Measurements from ENCODE around the gene AKR7A2. TPM values are rescaled to one million over a fixed set of nuclear protein-coding genes. Genes with fewer than 3 reads are reported as not detected.

AKR7A2 gene
- total RNA-seq, 4 donors from 2014 or later, result 70.8 to 136 (median 110) TPM

DNA sequence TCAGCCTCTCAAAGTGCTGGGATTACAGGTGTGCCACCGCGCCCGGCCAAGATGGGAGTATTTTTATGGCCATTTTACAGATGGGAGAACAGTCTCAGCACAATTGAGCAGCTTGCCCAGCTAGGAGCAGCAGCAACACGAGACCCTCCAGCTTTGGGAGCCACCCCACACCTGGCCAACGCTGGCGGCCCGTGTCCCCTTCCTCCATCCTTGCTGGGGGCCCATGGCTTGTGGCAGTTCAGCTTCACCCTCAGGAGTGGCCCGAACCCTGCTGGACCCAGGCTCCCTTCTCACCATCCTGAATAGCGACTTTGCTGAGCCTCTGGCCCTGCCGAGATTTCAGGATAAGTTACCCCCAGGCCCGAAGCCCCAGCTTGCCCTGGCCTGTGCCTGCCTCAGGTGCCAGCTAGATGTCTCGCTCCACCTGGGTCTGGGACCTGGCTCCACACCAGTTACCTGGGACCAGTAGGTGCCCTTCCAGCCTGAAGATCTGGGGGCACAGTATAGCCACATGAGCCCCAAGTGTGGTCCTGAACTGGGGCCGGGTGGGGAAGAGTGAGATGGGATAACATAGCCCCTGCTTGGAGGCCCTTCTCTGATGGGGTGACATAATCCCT, 19.4 kb upstream of the AKR7A2 start:
- no peaks in the 10 kb centered on the region for H3K27me3 ChIP-seq
- peaks cover 9 to 15% of the 10 kb centered on the region in 2 donors for H3K36me3 ChIP-seq
- TF ChIP-seq POLR2A (IDR thresholded peaks at IDR 0.05), result no peak
- TF ChIP-seq, protein P1, sequence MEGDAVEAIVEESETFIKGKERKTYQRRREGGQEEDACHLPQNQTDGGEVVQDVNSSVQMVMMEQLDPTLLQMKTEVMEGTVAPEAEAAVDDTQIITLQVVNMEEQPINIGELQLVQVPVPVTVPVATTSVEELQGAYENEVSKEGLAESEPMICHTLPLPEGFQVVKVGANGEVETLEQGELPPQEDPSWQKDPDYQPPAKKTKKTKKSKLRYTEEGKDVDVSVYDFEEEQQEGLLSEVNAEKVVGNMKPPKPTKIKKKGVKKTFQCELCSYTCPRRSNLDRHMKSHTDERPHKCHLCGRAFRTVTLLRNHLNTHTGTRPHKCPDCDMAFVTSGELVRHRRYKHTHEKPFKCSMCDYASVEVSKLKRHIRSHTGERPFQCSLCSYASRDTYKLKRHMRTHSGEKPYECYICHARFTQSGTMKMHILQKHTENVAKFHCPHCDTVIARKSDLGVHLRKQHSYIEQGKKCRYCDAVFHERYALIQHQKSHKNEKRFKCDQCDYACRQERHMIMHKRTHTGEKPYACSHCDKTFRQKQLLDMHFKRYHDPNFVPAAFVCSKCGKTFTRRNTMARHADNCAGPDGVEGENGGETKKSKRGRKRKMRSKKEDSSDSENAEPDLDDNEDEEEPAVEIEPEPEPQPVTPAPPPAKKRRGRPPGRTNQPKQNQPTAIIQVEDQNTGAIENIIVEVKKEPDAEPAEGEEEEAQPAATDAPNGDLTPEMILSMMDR (IDR thresholded peaks at IDR 0.05), result no peak
- 85 to 89% methylated on average over 7 to 10 of the region's 13 CpGs for WGBS, 2 donors
- H3K4me1 ChIP-seq, result no peaks in the 10 kb centered on the region
- no peak overlapping the region for H3K27ac ChIP-seq
- H3K4me3 ChIP-seq (replicated peaks in 1 of 3), result no peak overlapping the region
- no peak for DNase-seq
- no peaks in the 10 kb centered on the region for H3K9me3 ChIP-seq
- intact Hi-C loops (cut with DNase I), result no loop called here

DNA sequence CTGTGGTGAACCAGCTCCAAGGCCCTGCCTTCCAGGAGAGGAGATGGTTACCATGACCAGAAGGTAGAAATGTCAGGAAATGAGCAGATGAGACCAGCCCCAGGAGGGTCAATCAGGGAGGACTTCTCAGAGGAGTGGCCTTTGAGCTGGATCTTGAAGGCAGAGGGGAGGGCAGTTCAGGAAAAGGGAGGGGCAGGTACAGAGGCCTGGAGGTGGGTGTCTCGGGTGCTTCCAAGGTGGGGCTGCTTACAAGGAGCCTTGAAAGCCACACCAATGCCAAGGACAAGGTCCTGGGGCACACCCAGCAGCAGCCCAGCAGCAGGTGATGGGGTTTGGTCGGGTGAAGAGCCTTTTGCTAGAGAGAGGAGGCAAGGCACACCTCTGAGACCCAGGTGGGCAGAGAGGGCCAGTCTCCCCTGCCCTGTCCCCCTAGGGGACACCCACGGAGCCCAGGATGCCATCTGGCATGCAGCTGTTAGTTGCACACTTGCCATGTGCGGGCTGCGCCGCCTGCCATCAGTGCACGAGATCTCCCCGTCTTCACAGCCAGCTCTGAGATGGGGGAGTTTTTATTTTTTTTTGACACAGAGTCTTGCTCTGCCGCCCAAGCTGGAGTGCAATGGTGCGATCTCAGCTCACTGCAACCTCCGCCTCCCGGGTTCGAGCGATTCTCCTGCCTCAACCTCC, 18.6 kb upstream of the AKR7A2 start:
- TF ChIP-seq POLR2A (IDR thresholded peaks at IDR 0.05), result no peak
- TF ChIP-seq, protein P1 (IDR thresholded peaks at IDR 0.05), result no peak
- Histone ChIP-seq H3K27me3 (no peaks in the 10 kb centered on the region), H3K4me1 (no peaks in the 10 kb centered on the region), H3K27ac (no peak overlapping the region), H3K9me3 (no peaks in the 10 kb centered on the region), H3K4me3 (replicated peaks in 1 of 3) (no peak overlapping the region), H3K36me3 (peaks cover 14 to 23% of the 10 kb centered on the region in 2 donors)
- no peak for DNase-seq
- WGBS, 2 donors, result 93 to 96% methylated on average over 13 to 14 of the region's 14 CpGs
- intact Hi-C loops (cut with DNase I), result no loop called here

DNA sequence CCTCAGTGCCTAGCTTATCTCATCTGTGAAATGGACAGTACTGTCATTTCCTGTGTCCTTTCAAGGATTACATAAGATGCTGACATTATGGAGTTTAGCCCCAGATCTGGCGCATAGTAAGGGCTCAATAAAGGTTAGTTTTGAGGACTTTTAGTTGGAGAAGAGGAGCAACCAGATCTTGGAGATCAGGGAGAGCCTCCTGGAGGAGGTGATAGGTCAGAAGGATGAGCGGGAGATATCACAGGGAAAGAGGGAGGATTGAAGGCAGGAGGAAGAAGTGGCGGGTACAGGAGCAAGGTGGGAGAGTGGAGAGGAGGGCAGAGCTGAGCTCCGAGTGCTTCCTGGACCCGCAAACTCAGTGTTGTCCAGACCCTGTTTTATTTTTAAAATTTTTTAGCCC, 17.7 kb upstream of the AKR7A2 start:
- H3K9me3 ChIP-seq, result no peaks in the 10 kb centered on the region
- no peaks in the 10 kb centered on the region for H3K27me3 ChIP-seq
- no peaks in the 10 kb centered on the region for H3K4me1 ChIP-seq
- WGBS, 2 donors, result 94 to 96% methylated on average over 5 of the region's 5 CpGs
- intact Hi-C loops (cut with DNase I), result no loop called here
- H3K4me3 ChIP-seq (replicated peaks in 1 of 3), result no peak overlapping the region
- no peak for DNase-seq
- peaks cover 20 to 30% of the 10 kb centered on the region in 2 donors for H3K36me3 ChIP-seq
- TF ChIP-seq, protein P1 (IDR thresholded peaks at IDR 0.05), result no peak
- no peak for TF ChIP-seq POLR2A (IDR thresholded peaks at IDR 0.05)
- no peak overlapping the region for H3K27ac ChIP-seq

DNA sequence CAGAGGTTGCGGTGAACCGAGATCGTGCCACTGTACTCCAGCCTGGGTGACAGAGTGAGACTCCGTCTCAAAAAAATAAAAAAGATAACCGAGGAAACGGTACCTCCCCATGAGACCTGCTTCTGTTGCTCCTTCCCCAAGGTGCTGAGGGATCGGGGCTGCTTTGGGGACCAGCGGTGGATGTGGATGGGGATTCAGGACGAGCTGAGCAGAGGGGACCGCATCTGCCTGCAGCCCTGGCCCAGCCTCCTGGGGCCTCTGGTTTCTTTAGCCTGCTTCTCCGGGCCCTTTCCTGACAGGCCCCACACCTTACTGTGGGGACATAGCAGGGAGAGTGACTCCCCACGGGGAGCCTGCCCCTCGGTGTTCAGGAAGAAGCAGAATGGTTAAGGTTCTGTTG, 17.2 kb upstream of the AKR7A2 start:
- intact Hi-C loops (cut with DNase I), result no loop called here
- 86 to 87% methylated on average over 13 of the region's 13 CpGs for WGBS, 2 donors
- H3K36me3 ChIP-seq, result peaks cover 24 to 33% of the 10 kb centered on the region in 2 donors

More for the DNA sequence above, 17.2 kb upstream of the AKR7A2 start:
- H3K9me3 ChIP-seq, result no peaks in the 10 kb centered on the region
- no peak overlapping the region for H3K4me3 ChIP-seq (replicated peaks in 1 of 3)
- H3K27ac ChIP-seq, result no peak overlapping the region
- H3K4me1 ChIP-seq, result no peaks in the 10 kb centered on the region
- TF ChIP-seq, protein P1 (IDR thresholded peaks at IDR 0.05), result no peak
- TF ChIP-seq POLR2A (IDR thresholded peaks at IDR 0.05), result no peak
- DNase-seq, result no peak
- no peaks in the 10 kb centered on the region for H3K27me3 ChIP-seq

Data from thyroid gland (tissue), 4 donors.